Stimulated activated CD4-positive, alpha-beta T cell treated with anti-CD3 and anti-CD28 coated beads, Interleukin-12 subunit alpha, Interleukin-12 subunit beta, amount 100 ng/mL, for 48 hours (primary cell): Measurements from ENCODE around the gene ANAPC13.
A peak's percentile ranks its signal among the peaks of the same experiment; 100 is the strongest.

ENCODE experiments used
- DNase-seq, 3 donors: peaks; one replicate each; pipeline ENCODE4 v3.0.0-alpha.2; 2020; ENCODE audit warnings: low read depth in 2 of 3, low spot score in 1 of 3

Gene ANAPC13

GRCh38 chr3:134483195-134483900 is 2.4 kb downstream of the ANAPC13 start:
- DNase-seq = no peak

- no peak for DNase-seq
Observed at GRCh38 chr3:134482622-134483021, 3.2 kb downstream of the ANAPC13 start.

GRCh38 chr3:134481166-134481565 is 4.6 kb downstream of the ANAPC13 start:
- DNase-seq = no peak

DNA sequence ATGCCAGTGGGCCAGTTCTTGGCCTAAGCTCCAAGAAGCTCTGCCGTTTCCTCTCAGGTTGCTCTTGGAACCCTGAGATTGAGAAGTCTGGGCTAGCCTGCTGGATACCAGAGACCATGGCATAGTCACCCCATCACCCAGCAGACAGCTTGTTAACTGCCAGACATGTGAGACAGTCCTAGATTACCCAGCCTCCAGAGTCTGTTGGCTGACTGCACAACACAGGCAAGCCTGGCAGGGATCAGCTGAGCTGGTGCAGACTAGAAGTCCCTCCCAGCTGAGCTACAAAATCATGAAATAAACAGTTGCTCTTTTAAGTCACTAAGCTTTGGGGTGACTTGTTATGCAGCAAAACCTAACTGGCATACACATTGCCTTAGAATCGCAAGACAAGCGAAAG is 5.2 kb downstream of the ANAPC13 start:
- no peak for DNase-seq

DNA sequence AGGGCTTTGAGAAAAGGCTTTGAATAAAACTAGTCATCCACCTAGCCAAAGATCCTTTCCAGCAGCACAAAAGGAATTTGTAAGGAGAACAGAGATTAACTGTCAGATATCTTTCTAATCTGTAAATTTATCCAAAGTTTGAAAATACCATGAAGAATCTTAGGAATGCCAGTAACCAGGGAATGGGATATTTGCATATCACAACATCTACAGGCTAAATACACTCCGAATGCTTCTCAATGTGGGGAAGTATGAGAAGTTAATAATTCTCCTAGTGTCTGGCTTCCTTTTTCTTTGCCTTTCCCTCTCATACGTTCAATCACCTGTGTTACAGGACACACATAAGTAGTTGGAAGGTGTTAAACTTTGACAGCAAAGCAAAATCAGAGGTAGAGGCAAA is 7.8 kb downstream of the ANAPC13 start:
- no peak for DNase-seq

GRCh38 chr3:134477002-134477401 is 8.8 kb downstream of the ANAPC13 start:
- DNase-seq = no peak

DNA sequence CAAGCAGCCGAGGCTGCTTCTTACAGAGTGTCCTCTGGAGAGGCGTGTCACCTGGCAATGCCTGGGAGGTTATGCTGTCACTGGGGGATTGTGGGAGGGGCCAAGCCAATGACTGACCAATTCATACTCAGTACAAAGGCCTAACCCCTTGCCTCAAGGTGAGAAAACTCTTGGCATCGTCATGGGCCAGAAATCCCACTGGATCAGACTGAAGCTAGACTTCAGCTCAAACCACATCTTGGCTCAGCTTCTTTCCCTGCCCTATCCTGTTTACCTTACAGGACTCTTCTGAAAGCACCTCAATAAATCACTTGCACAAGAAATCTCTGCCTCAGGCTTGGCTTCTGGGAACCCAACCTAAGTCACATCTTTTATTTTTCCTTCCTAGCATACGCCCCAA is 9.5 kb downstream of the ANAPC13 start:
- DNase-seq = no peak

DNA sequence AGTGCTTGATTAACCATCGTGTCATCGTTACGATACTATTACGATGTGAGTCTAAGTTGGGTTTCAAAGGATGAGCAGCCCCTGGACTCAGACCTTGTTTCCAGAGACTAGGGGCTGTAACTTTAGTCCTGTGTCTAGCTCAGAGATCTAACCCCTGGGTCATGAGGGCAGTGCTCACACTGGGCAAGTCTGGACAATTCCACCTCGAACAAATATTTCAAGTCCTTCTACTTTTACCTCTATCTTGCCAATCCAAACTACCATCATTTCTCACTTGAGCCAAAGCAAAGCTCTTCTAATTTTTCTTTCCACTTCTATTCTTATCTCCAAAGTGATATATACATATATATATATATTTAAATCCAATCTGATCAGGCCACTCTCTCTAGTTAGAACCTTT is 10.8 kb downstream of the ANAPC13 start:
- no peak for DNase-seq

- peak; percentile 47 to 89 (median 66) for DNase-seq
Observed at GRCh38 chr3:134473868-134474546, 11.8 kb downstream of the ANAPC13 start.

- no peak for DNase-seq
Observed at GRCh38 chr3:134472831-134473230, 13.0 kb downstream of the ANAPC13 start.

- no peak for DNase-seq
Observed at GRCh38 chr3:134471521-134472193, 14.1 kb downstream of the ANAPC13 start.

DNA sequence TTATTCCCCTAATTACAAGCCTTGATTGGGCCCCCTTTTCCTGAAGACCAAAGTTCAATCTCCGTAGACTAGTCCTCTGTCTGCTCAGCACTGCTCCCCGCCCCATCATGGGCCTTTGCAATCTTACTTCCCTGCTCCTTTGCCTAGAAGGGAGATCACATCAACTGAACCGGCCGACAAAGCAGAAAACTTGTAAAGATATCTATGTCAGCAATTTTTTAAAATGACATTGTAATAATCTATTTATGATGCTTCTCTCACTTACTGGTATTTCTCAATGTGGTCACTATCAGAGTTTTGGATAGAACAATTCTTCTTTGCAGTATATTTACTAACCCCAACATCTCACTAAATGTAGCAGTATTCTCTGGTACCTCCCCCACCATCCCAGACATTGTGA is 17.3 kb downstream of the ANAPC13 start:
- DNase-seq = no peak

DNA sequence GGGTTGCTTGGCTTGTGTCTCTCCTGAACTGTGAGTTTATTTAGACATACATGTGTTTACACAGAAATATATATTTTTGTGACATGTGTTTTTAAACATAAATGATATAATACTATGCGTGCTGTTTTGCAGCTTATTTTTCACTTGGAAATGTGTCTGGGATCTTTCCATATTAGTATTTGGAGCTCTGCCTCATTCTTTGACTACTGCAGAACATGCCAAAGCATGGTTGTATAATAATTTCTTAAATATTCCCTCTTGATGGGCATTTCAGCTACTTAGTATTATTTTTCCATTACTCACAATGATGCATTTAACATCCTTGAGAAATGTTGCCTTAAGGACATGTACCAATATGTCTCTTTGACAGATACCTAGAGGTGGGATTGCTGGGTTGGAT is 19.5 kb downstream of the ANAPC13 start:
- DNase-seq = no peak

DNA sequence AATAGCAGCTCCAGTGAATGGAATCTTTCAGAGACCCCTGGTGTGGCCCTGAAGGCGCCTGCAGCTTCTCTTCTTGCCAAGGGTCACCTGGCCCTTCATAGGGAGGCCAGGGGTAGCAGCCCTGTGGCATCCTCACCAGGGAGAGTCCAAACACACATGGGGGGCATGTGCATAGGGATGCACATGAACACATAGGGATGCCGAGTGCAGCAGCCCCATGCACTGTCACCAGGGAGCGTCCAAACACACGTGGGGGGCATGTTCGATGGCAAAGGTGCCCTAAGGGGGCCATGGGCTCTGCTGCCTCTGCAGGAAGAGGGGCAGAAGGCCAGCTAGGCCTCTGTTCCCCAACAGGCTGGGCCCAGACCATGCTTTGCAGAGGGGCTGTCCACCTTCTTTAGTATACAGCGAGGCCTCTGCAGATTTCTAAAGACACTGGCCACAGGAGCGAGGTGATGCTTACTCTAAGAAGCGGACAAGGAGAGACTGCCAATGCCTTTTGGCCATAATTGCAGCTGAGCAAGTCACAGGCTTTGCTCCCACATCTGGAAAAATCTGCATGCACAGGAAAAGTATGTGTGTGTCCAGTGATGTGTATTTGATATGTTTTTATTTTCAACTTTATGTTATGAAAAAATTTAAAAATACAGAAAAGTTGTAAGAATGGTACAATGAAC is 21.0 kb downstream of the ANAPC13 start:
- no peak for DNase-seq

DNA sequence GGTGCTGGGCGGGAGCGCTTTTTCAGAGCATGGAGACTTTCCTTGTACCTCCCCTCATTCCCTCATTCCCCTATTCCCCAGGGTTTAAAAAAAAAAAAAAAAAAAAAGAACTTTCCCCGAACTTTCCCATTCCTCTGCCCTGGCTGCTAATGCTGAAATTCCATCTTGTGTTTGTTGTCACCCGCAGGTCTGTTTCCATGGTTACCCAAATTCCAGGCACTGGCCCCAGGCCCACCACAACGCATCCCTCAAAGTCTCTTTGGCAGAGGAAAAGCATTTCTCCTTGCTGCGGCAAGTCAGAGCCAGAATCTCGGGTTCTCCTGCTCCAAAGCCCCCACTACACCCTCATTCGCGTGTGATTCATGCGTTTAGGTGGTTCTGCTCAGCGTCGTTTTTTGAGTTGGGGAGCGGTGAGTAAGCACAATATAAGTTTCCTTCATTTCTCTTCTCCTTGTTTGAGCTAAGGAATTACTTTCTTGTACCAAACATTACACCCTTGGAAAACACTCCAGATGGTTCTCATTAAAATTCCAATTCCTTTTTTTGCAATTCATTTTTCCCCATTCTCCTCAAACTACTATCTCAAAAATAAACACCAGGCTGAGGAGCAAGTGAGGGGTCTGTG is 21.6 kb downstream of the ANAPC13 start:
- DNase-seq = no peak

DNA sequence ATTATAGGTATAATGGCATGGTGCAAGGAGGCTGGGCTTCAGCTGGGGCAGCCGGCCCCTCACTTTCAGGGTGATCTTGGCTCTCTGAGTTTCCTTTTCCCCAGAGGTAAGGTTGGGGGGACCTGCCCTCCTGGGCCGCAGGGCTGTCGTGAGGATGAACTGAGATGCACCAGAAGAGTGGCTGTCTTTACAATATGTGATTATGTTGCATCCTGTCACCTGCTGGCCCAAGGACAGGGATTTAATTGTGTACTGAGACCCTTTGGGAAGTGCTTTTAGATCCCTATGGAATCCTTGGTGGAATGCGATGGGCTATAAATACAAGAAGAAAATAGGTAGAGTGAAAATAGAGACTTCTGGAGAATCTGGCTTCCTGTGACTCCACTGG is 22.1 kb downstream of the ANAPC13 start:
- DNase-seq = no peak

DNA sequence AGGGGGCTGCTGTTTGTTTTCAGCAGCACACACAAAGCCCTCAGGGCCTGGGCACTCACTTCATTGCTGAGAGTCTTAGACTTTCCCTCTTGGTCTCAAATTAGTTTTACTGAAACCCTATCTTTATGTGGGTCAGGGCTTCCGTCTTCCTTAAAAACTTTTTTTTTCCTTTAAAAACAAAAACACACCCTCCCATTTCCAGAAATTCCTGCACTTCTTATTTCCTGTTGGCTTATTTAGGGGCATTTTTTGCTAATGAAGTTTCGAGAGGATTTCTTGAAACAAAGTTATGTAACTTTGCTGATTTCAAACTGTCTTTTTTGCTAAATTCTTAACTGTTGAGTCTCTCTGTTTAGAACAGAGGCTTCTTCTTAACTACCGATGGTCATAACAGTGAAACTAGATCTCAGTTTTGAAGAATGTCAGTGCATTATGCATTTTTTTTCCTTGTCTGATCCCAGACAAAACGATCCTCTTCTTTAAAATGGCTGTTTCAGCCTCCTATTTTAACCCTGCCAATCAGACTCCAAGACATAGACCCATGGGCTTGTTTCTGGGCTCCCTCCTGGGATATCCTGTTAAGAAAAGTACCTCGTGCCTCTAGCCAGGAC is 23.3 kb downstream of the ANAPC13 start:
- no peak for DNase-seq

DNA sequence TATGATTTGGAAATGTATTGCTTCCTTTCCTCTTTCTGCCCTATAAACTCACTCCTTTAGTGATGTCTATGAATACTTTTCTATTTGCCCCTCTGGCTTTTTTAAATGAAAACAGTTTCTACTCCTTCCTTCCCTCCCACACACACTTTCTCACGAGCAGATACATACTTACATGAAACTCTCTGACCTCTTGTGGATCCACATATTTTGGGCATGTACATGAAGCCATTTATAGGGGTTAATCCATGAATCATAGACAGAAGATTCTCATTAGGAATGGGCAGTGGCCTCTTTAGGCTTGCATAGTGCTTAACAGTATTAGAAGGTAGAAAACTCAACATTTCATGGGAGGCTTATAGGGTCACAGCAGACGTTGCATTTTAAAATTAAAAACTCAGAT is 24.8 kb downstream of the ANAPC13 start:
- no peak for DNase-seq

- DNase-seq = no peak
Observed at GRCh38 chr3:134459562-134459961, 26.2 kb downstream of the ANAPC13 start.

- DNase-seq = no peak
Observed at GRCh38 chr3:134458406-134458945, 27.3 kb downstream of the ANAPC13 start.
